WTC11 (cell line): ENCODE measurements around the gene FAM237A. TPM values are rescaled to one million over a fixed set of nuclear protein-coding genes. Genes with fewer than 3 reads are reported as not detected.

Experiments
- ATAC-seq: fragments of 200-7000 bp; cut with Tn5 transposase; 2 replicates; pipeline ENCODE4 v1.10.0; 2021; ENCODE audit warnings: mild to moderate bottlenecking, moderate library complexity
- CTCF ChIA-PET: fragments of 300-600 bp; sonication (Branson Sonifier 250); formaldehyde crosslinking; loops from one replicate; lab custom pipeline; 2021; ENCODE audit warnings: antibody characterized with exemption; lab: Charles Lee
- POLR2A ChIA-PET: fragments of 350-600 bp; sonication (Branson Sonifier 250); formaldehyde crosslinking; loops from one replicate; lab custom pipeline; 2021; ENCODE audit warnings: antibody characterized with exemption; lab: Charles Lee
- DNase-seq: peaks from one replicate; pipeline ENCODE4 v3.0.0; 2021; ENCODE audit warnings: low spot score
- H3K27ac Mint-ChIP-seq: 2 replicates; pipeline ENCODE4 v1.8.0; 2021; ENCODE audit warnings: mixed read lengths
- H3K27me3 Mint-ChIP-seq: 2 replicates; pipeline ENCODE4 v1.8.0; 2021; ENCODE audit warnings: low read depth, mild to moderate bottlenecking, moderate library complexity, mixed read lengths
- H3K36me3 Mint-ChIP-seq: 2 replicates; pipeline ENCODE4 v1.8.0; 2021; ENCODE audit warnings: mixed read lengths
- H3K4me1 Mint-ChIP-seq: 2 replicates; pipeline ENCODE4 v1.8.0; 2022; ENCODE audit warnings: mixed read lengths
- H3K4me3 Mint-ChIP-seq: 2 replicates; pipeline ENCODE4 v1.8.0; 2021; ENCODE audit warnings: mild to moderate bottlenecking, moderate library complexity, mixed read lengths
- H3K9me3 Mint-ChIP-seq: 2 replicates; pipeline ENCODE4 v1.8.0; 2021; ENCODE audit warnings: mixed read lengths
- ATF1 ChIP-seq: sonication (generic); formaldehyde crosslinking; IDR thresholded peaks from 2 replicates; pipeline ENCODE4 v1.8.1; 2023; ENCODE audit warnings: mild to moderate bottlenecking, moderate library complexity, missing genetic modification reagents
- CREM ChIP-seq: sonication (generic); formaldehyde crosslinking; IDR thresholded peaks from 2 replicates; pipeline ENCODE4 v1.8.1; 2022; ENCODE audit warnings: mild to moderate bottlenecking, missing genetic modification reagents, moderate library complexity
- CTCF ChIP-seq: fragments of 200-600 bp; IDR thresholded peaks from 2 replicates; pipeline ENCODE4 v1.8.0; 2022; ENCODE audit warnings: antibody characterized with exemption
- E2F4 ChIP-seq: sonication (generic); formaldehyde crosslinking; IDR thresholded peaks from 2 replicates; pipeline ENCODE4 v1.8.1; 2022; ENCODE audit warnings: low read depth, mild to moderate bottlenecking, moderate library complexity, missing genetic modification reagents, borderline replicate concordance
- EMX1 ChIP-seq: fragments of 250-450 bp; sonication (Bioruptor Pico); IDR thresholded peaks from 2 replicates; pipeline ENCODE4 v1.8.0; 2021; ENCODE audit warnings: mild to moderate bottlenecking
- ESRRA ChIP-seq: sonication (generic); formaldehyde crosslinking; IDR thresholded peaks from 2 replicates; pipeline ENCODE4 v1.8.1; 2022; ENCODE audit warnings: mild to moderate bottlenecking, missing genetic modification reagents, borderline replicate concordance
- FOXJ3 ChIP-seq: sonication (generic); formaldehyde crosslinking; IDR thresholded peaks from 2 replicates; pipeline ENCODE4 v1.9.0; 2021; ENCODE audit warnings: missing genetic modification reagents, mild to moderate bottlenecking, borderline replicate concordance
- GABPB1 ChIP-seq: sonication (generic); formaldehyde crosslinking; IDR thresholded peaks from 2 replicates; pipeline ENCODE4 v1.8.1; 2023; ENCODE audit warnings: mild to moderate bottlenecking, missing genetic modification reagents
- HMGA2 ChIP-seq: fragments of 250-450 bp; sonication (Bioruptor Pico); IDR thresholded peaks from 2 replicates; pipeline ENCODE4 v1.4.0; 2021; ENCODE audit warnings: mild to moderate bottlenecking, moderate library complexity
- HMGXB4 ChIP-seq: sonication (generic); formaldehyde crosslinking; IDR thresholded peaks from 2 replicates; pipeline ENCODE4 v1.8.1; 2023; ENCODE audit warnings: mild to moderate bottlenecking, moderate library complexity, missing genetic modification reagents
- KAT7 ChIP-seq: sonication (generic); formaldehyde crosslinking; IDR thresholded peaks from 2 replicates; pipeline ENCODE4 v1.8.1; 2023; ENCODE audit warnings: missing genetic modification reagents, mild to moderate bottlenecking, borderline replicate concordance
- OVOL2 ChIP-seq: fragments of 250-450 bp; sonication (Bioruptor Pico); IDR thresholded peaks from 2 replicates; pipeline ENCODE4 v1.9.0; 2021; ENCODE audit warnings: mild to moderate bottlenecking, borderline replicate concordance
- PRRX2 ChIP-seq: fragments of 250-450 bp; sonication (Bioruptor Pico); IDR thresholded peaks from 2 replicates; pipeline ENCODE4 v1.8.0; 2021; ENCODE audit warnings: mild to moderate bottlenecking
- STAT6 ChIP-seq: sonication (generic); formaldehyde crosslinking; conservative IDR thresholded peaks from 2 replicates; pipeline ENCODE4 v1.8.1; 2023; ENCODE audit warnings: mild to moderate bottlenecking, low read depth, missing genetic modification reagents, moderate library complexity
- ZSCAN18 ChIP-seq: fragments of 250-450 bp; sonication (Bioruptor Pico); IDR thresholded peaks from 2 replicates; pipeline ENCODE4 v2.1.2; 2022; ENCODE audit warnings: mild to moderate bottlenecking, moderate library complexity
- total RNA-seq: library from RNA; stranded (reverse); gene quantifications from 3 replicates; pipeline ENCODE4 v1.2.3, GENCODE V29; 2021

Gene FAM237A
- total RNA-seq, 1 experiment from 2014 or later = not detected

- TF ChIP-seq CTCF (no peak), E2F4 (CRISPR knock-in tag) (no peak), CREM (CRISPR knock-in tag) (no peak), EMX1 (CRISPR knock-in tag) (no peak), GABPB1 (CRISPR knock-in tag) (no peak), KAT7 (CRISPR knock-in tag) (no peak)
These were observed 14.8 kb downstream of the FAM237A start (continued) for GRCh38 chr2:206657087-206657486.

- no peaks in the 10 kb centered on the region for H3K36me3 Mint-ChIP-seq
- no peak for ATAC-seq
- no peak overlapping the region for H3K4me3 Mint-ChIP-seq
- no peak for DNase-seq
- no peaks in the 10 kb centered on the region for H3K27me3 Mint-ChIP-seq
- TF ChIP-seq HMGA2 (CRISPR knock-in tag) (peak; percentile 91), CREM (CRISPR knock-in tag) (no peak)
- no peaks in the 10 kb centered on the region for H3K4me1 Mint-ChIP-seq
- H3K9me3 Mint-ChIP-seq = no peaks in the 10 kb centered on the region
- ChIA-PET CTCF (no interaction called here), POLR2A (no interaction called here)
- H3K27ac Mint-ChIP-seq = no peak overlapping the region
These were observed 23.0 kb downstream of the FAM237A start for GRCh38 chr2:206665251-206665650.

GRCh38 chr2:206670531-206671319, 28.4 kb downstream of the FAM237A start:
- CTCF ChIA-PET = no interaction called here
- Mint-ChIP-seq H3K36me3 (no peaks in the 10 kb centered on the region), H3K27me3 (no peaks in the 10 kb centered on the region), H3K4me1 (peaks cover 3% of the 10 kb centered on the region; the same call in 1 of the 2 replicates), H3K27ac (no peak overlapping the region), H3K4me3 (no peak overlapping the region), H3K9me3 (no peaks in the 10 kb centered on the region; the same call in 1 of the 2 replicates)
- POLR2A ChIA-PET = no interaction called here
- no peak for TF ChIP-seq ESRRA (CRISPR knock-in tag)
- no peak for TF ChIP-seq PRRX2 (CRISPR knock-in tag)
- no peak for TF ChIP-seq OVOL2
- no peak for TF ChIP-seq GABPB1 (CRISPR knock-in tag)
- no peak for TF ChIP-seq FOXJ3 (CRISPR knock-in tag)
- TF ChIP-seq E2F4 (CRISPR knock-in tag) = no peak
- no peak for TF ChIP-seq HMGXB4
- TF ChIP-seq ATF1 (CRISPR knock-in tag) = no peak
- TF ChIP-seq ZSCAN18 = no peak
- no peak for TF ChIP-seq STAT6 (CRISPR knock-in tag)
- ATAC-seq (no peak), DNase-seq (no peak)
